A549 (cell line): Measurements from ENCODE around the gene AFF1.
A peak's percentile ranks its signal among the peaks of the same experiment; 100 is the strongest.

Experiments used
- CEBPB ChIP-seq, 2 experiments: fragments of >200 bp in 1 of 2; sonication (Bioruptor Twin) in 1 of 2; formaldehyde crosslinking in 1 of 2; IDR thresholded peaks; 2 replicates each; pipeline ENCODE4 v1.6.1; 2012 to 2016
- CHD4 ChIP-seq: fragments of 200-600 bp; sonication (generic); IDR thresholded peaks from 2 replicates; pipeline ENCODE4 v1.6.1; 2016; ENCODE audit warnings: antibody characterized with exemption, mild to moderate bottlenecking, borderline replicate concordance
- EHMT2 ChIP-seq: fragments of 200-600 bp; sonication (generic); IDR thresholded peaks from 2 replicates; pipeline ENCODE4 v1.6.1; 2016; ENCODE audit warnings: antibody characterized with exemption, low read depth, mild to moderate bottlenecking, moderate library complexity
- EP300 ChIP-seq, 2 experiments: fragments of >200 bp; sonication (Bioruptor Twin); formaldehyde crosslinking; IDR thresholded peaks; 2 replicates in 1 of 2; 3 replicates in 1 of 2; pipeline ENCODE4 v1.6.1; 2016 to 2017
- HOXA7 ChIP-seq: fragments of 250-450 bp; sonication (Bioruptor Pico); IDR thresholded peaks from 2 replicates; pipeline ENCODE4 v1.5.0; 2020; ENCODE audit warnings: mild to moderate bottlenecking, moderate library complexity
- MAZ ChIP-seq: fragments of 150-350 bp; IDR thresholded peaks from 2 replicates; pipeline ENCODE4 v1.6.1; 2014; ENCODE audit warnings: antibody characterized with exemption, low read depth, low read length, borderline replicate concordance
- POLR2A ChIP-seq: IDR thresholded peaks from 2 replicates; pipeline ENCODE4 v1.6.1; 2012; ENCODE audit warnings: mild to moderate bottlenecking, low read length
- POLR2AphosphoS2 ChIP-seq: conservative IDR thresholded peaks from 2 replicates; pipeline ENCODE4 v1.6.1; 2012; ENCODE audit warnings: low read length, improper control_type of control experiment, inconsistent platforms
- RAD21 ChIP-seq, 2 experiments: fragments of >200 bp in 1 of 2; sonication (Bioruptor Twin) in 1 of 2; formaldehyde crosslinking in 1 of 2; IDR thresholded peaks in 1 of 2; conservative IDR thresholded peaks in 1 of 2; 2 replicates in 1 of 2; 3 replicates in 1 of 2; pipeline ENCODE4 v1.6.1; 2012 to 2018; ENCODE audit warnings: inconsistent platforms in 1 of 2
- RNF2 ChIP-seq: fragments of 200-600 bp; sonication (generic); IDR thresholded peaks from 2 replicates; pipeline ENCODE4 v1.6.1; 2016; ENCODE audit warnings: low read depth, mild to moderate bottlenecking, antibody characterized with exemption, moderate library complexity, borderline replicate concordance
- TF ChIP-seq, protein P1 (sequence below): fragments of >200 bp; sonication (Bioruptor Twin); formaldehyde crosslinking; IDR thresholded peaks from 3 replicates; pipeline ENCODE4 v1.5.1; 2016
- TF ChIP-seq, protein P2 (sequence below): fragments of 200-600 bp; sonication (generic); IDR thresholded peaks from 2 replicates; pipeline ENCODE4 v1.6.1; 2016; ENCODE audit warnings: antibody characterized with exemption, mild to moderate bottlenecking, moderate library complexity
- TF ChIP-seq, protein P3 (sequence below): fragments of 250-450 bp; sonication (Bioruptor Pico); IDR thresholded peaks from 2 replicates; pipeline ENCODE4 v1.5.0; 2020; ENCODE audit warnings: low read depth, mild to moderate bottlenecking, moderate library complexity

DNA sequence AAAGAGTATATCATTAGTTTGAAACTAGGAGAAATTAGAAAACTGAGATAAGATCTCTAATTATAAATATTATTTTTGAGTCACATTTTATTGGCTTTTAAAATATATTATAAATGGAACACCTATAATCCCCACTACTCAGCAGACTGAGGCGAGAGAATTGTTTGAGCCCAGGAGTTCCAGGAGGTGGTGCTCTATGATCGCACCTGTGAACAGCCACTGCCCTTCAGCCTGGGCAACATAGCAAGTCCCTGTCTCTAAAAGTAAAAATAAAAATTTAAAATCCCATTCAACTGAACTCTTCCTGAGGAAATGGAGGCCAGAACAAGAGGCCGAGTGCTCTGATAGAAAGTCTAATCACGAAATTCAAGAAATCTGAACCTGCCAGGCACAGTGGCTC lies 36.2 kb upstream of the AFF1 start:
- TF ChIP-seq CHD4 (no peak), CEBPB (IDR thresholded peaks at IDR 0.05) (no peak), EP300 (IDR thresholded peaks at IDR 0.05) (no peak), HOXA7 (CRISPR knock-in tag) (no peak), RAD21 (conservative IDR thresholded peaks at IDR 0.05 in 1 of 2, IDR thresholded peaks at IDR 0.05 in 1 of 2) (peak; percentile 69 to 73), EHMT2 (no peak), POLR2A (no peak), RNF2 (no peak), POLR2AphosphoS2 (no peak), MAZ (no peak)
- TF ChIP-seq, protein P1, sequence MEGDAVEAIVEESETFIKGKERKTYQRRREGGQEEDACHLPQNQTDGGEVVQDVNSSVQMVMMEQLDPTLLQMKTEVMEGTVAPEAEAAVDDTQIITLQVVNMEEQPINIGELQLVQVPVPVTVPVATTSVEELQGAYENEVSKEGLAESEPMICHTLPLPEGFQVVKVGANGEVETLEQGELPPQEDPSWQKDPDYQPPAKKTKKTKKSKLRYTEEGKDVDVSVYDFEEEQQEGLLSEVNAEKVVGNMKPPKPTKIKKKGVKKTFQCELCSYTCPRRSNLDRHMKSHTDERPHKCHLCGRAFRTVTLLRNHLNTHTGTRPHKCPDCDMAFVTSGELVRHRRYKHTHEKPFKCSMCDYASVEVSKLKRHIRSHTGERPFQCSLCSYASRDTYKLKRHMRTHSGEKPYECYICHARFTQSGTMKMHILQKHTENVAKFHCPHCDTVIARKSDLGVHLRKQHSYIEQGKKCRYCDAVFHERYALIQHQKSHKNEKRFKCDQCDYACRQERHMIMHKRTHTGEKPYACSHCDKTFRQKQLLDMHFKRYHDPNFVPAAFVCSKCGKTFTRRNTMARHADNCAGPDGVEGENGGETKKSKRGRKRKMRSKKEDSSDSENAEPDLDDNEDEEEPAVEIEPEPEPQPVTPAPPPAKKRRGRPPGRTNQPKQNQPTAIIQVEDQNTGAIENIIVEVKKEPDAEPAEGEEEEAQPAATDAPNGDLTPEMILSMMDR, result peak; percentile 50
- TF ChIP-seq, protein P2, sequence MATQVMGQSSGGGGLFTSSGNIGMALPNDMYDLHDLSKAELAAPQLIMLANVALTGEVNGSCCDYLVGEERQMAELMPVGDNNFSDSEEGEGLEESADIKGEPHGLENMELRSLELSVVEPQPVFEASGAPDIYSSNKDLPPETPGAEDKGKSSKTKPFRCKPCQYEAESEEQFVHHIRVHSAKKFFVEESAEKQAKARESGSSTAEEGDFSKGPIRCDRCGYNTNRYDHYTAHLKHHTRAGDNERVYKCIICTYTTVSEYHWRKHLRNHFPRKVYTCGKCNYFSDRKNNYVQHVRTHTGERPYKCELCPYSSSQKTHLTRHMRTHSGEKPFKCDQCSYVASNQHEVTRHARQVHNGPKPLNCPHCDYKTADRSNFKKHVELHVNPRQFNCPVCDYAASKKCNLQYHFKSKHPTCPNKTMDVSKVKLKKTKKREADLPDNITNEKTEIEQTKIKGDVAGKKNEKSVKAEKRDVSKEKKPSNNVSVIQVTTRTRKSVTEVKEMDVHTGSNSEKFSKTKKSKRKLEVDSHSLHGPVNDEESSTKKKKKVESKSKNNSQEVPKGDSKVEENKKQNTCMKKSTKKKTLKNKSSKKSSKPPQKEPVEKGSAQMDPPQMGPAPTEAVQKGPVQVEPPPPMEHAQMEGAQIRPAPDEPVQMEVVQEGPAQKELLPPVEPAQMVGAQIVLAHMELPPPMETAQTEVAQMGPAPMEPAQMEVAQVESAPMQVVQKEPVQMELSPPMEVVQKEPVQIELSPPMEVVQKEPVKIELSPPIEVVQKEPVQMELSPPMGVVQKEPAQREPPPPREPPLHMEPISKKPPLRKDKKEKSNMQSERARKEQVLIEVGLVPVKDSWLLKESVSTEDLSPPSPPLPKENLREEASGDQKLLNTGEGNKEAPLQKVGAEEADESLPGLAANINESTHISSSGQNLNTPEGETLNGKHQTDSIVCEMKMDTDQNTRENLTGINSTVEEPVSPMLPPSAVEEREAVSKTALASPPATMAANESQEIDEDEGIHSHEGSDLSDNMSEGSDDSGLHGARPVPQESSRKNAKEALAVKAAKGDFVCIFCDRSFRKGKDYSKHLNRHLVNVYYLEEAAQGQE, result no peak
- TF ChIP-seq, protein P3, sequence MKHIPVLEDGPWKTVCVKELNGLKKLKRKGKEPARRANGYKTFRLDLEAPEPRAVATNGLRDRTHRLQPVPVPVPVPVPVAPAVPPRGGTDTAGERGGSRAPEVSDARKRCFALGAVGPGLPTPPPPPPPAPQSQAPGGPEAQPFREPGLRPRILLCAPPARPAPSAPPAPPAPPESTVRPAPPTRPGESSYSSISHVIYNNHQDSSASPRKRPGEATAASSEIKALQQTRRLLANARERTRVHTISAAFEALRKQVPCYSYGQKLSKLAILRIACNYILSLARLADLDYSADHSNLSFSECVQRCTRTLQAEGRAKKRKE, result no peak
